Measurements from ENCODE around the gene AKR1C8.
"Not testable (repeated sequence)": the region's sequence is repeated elsewhere in the genome, so short reads cannot be mapped to it uniquely, and the experiment has no call there.

The AKR1C8 gene

GRCh38 chr10:5165738-5166137, 19.2 kb downstream of the AKR1C8 start:
- no peak for DNase-seq (ENCODE audit: low read depth)

DNA sequence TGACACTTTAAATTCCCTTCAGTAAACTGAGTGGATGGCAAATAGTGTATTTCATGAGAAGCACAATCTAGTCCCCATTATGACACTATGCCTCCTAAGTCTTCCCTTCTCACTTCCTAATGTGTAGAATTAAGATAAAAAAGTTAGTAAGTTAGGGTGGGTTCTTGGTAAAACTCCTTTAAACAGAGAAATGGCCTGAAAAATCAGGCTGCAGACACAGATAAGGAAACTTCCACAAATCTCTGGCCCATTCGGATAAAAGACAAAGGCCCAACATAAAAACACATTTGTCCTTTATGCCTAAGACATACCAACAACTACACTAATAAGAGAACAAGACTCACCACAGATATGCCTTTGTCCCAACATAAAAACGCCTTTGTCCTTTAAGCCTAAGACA, 21.5 kb downstream of the AKR1C8 start:
- DNase-seq (ENCODE audit: low read depth) = no peak

GRCh38 chr10:5159126-5159525, 25.8 kb downstream of the AKR1C8 start:
- DNase-seq (ENCODE audit: low read depth) = peak; percentile 4

DNA sequence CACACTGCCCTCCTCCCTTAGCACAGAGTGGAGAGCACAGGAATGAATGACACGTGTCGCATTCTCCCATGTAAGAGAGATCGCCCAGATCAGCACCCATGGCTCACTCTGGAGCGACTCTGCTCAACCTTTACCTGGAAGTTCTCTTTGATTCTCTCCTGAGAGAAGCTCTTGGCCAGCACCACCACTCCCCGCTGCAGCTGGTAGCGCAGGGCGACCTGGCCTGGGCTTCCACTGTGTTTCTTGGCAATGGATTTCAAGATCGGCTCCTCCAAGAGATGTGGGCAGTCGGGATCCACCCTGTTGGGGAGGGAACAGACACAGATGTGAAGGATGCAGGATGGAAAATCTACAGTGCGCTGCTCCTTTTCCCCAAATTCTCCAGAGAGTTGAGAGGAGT, 27.4 kb downstream of the AKR1C8 start:
- DNase-seq (ENCODE audit: low read depth) = no peak

DNA sequence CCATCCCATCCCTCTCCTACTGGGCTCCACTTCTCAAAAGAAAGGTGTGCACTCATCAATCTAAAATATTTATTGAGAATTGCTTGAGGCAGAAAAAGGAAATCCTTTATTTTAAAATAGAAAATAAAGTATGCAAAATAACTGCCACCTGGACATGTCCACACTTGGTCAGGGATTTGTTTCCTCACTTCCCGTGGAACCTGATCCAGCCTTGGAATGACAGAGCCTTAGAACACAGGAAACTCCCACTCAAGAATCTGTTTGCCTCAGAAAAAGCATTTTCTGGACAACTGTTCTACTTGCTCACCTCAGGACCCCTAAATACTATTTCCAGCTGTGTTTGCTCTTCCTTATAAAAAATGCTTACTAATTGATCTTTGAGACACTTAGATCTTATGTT, 29.0 kb downstream of the AKR1C8 start:
- DNase-seq (ENCODE audit: low read depth) = no peak

DNA sequence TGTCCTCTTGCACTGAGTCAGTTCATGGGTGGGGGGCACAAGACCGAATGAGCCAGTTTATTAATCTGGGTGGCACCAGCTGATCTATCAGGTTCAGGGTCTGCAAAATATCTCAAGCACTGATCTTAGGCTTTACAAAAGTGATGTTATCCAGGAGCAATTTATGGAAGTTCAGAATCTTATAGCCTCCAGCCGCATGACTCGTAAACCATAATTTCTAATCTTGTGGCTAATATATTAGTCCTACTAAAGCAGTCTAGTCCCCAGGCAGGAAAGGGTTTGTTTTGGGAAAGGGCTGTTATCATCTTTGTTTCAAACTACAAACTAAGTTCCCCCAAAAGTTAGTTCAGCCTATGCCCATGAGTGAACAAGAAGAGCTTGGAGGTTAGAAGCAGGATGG, 33.9 kb downstream of the AKR1C8 start:
- DNase-seq (ENCODE audit: low read depth) = peak; percentile 0

DNA sequence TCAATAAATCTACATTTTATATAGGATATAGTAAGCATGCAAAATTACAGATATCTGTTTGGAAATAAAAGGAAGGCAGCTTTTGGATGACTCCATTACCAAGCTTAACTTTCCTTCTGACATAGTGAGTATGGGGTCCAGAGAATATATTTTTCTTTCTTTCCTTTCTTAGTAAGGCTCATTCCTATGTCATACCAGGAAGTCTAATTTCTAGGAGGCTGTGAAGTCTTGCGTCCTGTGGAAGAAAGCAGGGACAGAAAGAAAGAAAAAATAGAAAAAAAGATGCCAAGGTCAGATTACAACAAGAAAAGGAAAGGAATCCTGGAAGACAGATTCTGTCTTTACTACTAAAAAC, 36.3 kb downstream of the AKR1C8 start:
- DNase-seq (ENCODE audit: low read depth) = no peak

DNA sequence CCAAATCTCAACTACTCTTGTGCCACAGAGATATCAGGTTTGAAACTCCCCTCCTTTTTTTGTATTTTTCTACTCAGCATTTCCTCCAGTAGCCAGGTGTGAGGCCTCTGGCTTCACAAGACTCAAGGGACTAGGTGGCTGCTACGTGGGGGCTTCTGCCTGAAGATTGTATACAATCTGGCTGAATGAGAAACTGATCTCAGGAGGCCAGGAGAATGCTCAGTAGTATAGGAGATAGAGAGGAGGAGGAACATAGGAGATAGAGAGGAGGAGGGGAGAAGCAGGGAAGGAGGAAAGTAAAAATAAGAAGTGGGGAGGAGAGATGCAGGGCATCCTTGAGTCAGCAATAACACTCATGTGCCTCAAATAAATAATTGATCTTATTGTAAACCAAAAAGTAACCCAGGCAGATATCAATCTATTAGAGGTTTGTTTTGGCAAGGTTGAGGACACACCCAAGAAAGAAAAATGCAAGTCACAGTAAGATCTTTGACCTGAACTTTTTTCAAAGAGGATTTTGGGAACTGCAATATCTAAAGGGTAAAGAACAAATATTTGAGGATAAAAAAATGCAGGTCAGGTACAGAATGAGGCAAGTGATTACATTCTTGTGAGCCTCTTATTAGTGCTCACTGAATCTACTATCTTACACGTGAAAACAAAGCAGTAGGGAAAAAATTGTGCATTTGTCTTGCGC, 36.8 kb downstream of the AKR1C8 start:
- no peak for DNase-seq (ENCODE audit: low read depth)

DNA sequence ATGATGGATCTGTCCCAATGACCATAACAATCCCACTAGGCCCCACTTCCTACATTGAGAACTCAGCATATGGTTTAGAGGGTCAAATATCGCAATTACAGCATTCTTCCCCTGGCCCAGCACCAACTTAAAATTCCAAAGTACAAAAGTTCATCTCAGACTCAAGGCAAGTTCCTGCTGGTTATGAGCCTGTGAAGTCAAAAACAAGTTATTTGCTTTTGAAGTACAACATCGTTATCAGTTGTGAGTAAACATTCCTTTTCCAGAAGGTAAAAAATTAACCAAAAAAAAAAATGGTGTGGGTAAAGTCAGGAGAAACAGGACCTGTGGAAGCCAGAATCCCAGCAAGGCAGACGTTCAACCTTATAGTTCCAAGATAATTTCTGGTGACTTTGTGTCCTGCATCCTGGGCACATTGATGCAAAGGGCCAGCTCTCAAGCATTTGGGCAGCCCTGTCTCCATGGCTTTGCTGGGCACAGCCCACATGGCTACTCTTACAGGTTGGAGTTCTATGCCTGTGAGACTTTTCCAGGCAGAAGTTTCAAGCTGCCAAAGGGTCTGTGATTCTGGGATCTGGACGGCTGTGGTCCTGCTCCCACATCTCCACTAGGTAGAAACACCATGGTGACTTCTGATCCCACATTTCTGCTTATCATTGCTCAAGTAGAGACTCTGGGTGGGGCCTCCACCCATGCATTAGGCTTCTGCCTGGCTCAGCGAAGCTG, 37.5 kb downstream of the AKR1C8 start:
- no peak for DNase-seq (ENCODE audit: low read depth)

DNA sequence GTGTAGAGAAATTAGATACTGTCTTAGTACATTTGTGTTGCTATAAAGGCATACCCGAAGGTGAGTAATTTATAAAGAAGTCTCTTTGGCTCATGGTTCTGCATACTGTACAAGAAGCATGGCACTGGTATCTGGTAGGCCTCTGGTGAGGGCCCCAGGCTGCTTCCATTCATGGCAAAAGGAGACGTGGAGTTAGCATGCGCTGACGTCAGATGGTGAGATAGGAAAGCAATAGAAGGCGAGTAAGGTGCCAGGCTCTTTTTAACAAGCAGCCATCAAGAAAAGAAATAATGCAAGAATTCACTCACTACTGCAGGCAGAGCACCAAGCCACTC, 38.1 kb downstream of the AKR1C8 start:
- DNase-seq (ENCODE audit: low read depth) = no peak

- DNase-seq (ENCODE audit: low read depth) = no peak
Observed at GRCh38 chr10:5143137-5143536, 41.8 kb downstream of the AKR1C8 start.

DNA sequence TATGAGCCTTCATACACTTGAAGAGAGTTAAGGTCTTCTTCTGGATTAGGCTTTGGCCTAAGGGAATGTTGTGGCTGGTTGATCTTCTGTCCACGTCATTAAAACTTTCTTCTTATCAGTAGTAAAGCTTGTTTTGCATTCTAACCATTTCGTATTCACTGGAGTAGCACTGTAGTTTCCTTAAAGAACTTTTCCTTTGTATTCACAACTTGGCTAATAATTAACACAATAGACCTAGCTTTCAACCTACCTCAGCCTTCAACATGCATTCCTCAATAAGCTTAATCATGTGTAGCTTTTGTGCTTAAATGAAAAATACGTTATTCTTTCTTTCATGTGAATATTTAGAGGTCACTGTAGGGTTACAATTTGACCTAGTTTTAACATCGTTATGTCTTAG, 42.8 kb downstream of the AKR1C8 start:
- DNase-seq (ENCODE audit: low read depth) = no peak

DNA sequence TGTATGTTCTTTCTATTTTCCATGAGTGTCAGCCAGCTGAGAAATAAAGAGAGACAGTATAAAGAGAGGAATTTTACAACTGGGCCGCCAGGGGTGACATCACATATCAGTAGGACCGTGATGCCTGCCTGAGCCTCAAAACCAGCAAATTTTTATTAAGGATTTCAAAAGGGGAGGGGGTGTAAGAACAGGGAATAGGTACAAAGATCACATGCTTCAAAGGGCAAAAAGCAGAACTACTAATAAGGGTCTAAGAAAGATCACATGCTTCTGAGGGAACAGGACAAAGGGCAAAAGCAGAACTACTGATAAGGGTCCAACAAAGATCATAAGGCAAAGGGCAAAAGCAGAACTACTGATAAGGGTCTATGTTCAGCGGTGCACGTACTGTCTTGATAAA, 47.3 kb downstream of the AKR1C8 start:
- DNase-seq (ENCODE audit: low read depth) = not testable (repeated sequence)

DNA sequence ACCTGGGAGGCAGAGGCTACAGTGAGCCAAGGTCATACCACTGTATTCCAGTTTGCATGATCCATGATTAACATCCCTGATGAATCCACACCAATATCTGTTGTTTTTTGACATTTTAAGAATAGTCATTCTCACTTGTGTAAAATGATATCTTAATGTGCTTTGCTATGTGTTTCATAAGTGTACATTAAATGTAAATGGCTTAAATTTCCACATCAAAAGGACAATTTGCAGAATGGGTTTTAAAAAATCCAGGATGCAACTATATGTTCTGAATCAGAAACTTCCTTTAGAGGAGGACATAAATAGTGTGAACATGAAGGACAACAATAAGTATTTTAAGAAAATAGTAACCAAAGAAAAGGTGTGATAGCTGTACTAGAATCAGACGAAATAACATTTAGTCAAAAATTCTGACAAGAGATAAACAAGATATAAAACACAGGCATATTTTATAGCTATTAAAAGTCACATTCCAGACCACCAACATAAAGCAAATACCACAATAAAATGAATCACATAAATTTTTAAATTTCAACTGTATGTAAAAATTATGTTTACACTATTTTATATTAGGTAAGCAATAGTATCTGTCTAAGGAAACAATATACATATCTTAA, 48.4 kb downstream of the AKR1C8 start:
- DNase-seq (ENCODE audit: low read depth) = no peak

- no peak for DNase-seq (ENCODE audit: low read depth)
Observed at GRCh38 chr10:5135581-5135980, 49.4 kb downstream of the AKR1C8 start.

- no peak for DNase-seq (ENCODE audit: low read depth)
Observed at GRCh38 chr10:5125315-5126044, 59.5 kb downstream of the AKR1C8 start.

GRCh38 chr10:5123886-5124285, 61.1 kb downstream of the AKR1C8 start:
- DNase-seq (ENCODE audit: low read depth) = no peak

GRCh38 chr10:5119997-5120396, 65.0 kb downstream of the AKR1C8 start:
- DNase-seq (ENCODE audit: low read depth) = not testable (repeated sequence)

- DNase-seq (ENCODE audit: low read depth) = no peak
Observed at GRCh38 chr10:5117026-5117425, 67.9 kb downstream of the AKR1C8 start.

- no peak for DNase-seq (ENCODE audit: low read depth)
Observed at GRCh38 chr10:5116621-5117020, 68.3 kb downstream of the AKR1C8 start.

DNA sequence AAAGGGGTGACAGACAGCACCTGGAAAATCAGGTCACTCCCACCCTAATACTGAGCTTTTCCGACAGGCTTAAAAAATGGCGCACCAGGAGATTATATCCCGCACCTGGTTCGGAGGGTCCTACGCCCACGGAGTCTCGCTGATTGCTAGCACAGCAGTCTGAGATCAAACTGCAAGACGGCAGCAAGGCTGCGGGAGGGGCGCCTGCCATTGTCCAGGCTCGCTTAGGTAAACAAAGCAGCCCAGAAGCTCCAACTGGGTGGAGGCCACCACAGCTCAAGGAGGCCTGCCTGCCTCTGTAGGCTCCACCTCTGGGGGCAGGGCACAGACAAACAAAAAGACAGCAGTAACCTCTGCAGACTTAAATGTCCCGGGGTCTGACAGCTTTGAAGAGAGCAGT, 75.1 kb downstream of the AKR1C8 start:
- not testable (repeated sequence) for DNase-seq (ENCODE audit: low read depth)

- DNase-seq (ENCODE audit: low read depth) = no peak
Observed at GRCh38 chr10:5108658-5109416, 76.1 kb downstream of the AKR1C8 start.

Measured in EH (cell line).